Cardiac fibroblast (primary cell): ENCODE data around the gene CYP26C1.

ENCODE experiments used
- DNase-seq, 2 donors: peaks; one replicate each; pipeline versions ENCODE4 v3.0.0 to v3.0.0-alpha.2; 2010; ENCODE audit warnings: low read depth in 2 of 2
- H3K4me3 ChIP-seq, 2 donors: replicated peaks in 1 of 2; 1 replicate in 1 of 2; 2 replicates in 1 of 2; pipeline ENCODE4 v1.5.1; 2011; ENCODE audit warnings: low read depth in 2 of 2, low read length in 2 of 2, mild to moderate bottlenecking in 2 of 2, moderate library complexity in 1 of 2
- CTCF ChIP-seq: IDR thresholded peaks from one replicate; pipeline ENCODE4 v1.5.1; 2011; ENCODE audit warnings: low read depth, mild to moderate bottlenecking, low read length, inconsistent platforms

Gene CYP26C1

GRCh38 chr10:93070378-93071176 lies 10.0 kb downstream of the CYP26C1 start:
- no peak overlapping the region for H3K4me3 ChIP-seq
- DNase-seq = no peak
- no peak for TF ChIP-seq CTCF

GRCh38 chr10:93071177-93071472 lies 10.5 kb downstream of the CYP26C1 start:
- TF ChIP-seq CTCF = no peak
- DNase-seq = no peak
- no peak overlapping the region for H3K4me3 ChIP-seq

- peak overlapping the region in 1 of 2 donors; percentile 27 for H3K4me3 ChIP-seq
- no peak for DNase-seq
- no peak for TF ChIP-seq CTCF
Measured at GRCh38 chr10:93071674-93072224, 11.2 kb downstream of the CYP26C1 start.

GRCh38 chr10:93072225-93072712 lies 11.7 kb downstream of the CYP26C1 start:
- DNase-seq = no peak
- TF ChIP-seq CTCF = no peak
- H3K4me3 ChIP-seq = peak overlapping the region in 1 of 2 donors; percentile 27

GRCh38 chr10:93072713-93073538 lies 12.3 kb downstream of the CYP26C1 start:
- no peak for DNase-seq
- no peak overlapping the region for H3K4me3 ChIP-seq
- TF ChIP-seq CTCF = no peak

- TF ChIP-seq CTCF = no peak
- H3K4me3 ChIP-seq = peak within 1 kb of the TSS in 1 of 2 donors; percentile 21
- no peak for DNase-seq
Measured at GRCh38 chr10:93073539-93074146, 13.0 kb downstream of the CYP26C1 start, which contains the start of gene CYP26A1. Gene CYP26A1, plus strand, starts transcription at chr10:93073893. Its CDS starts 42 bp downstream, at chr10:93073935.
